Heart left ventricle (tissue), 16 donors: ENCODE measurements around the gene TEX2. TPM values are rescaled to one million over a fixed set of nuclear protein-coding genes. Genes with fewer than 3 reads are reported as not detected.
A peak's percentile ranks its signal among the peaks of the same experiment; 100 is the strongest.

Source experiments
- ATAC-seq, 4 donors: fragments of 200-7000 bp; cut with Tn5 transposase; one replicate each; pipeline ENCODE4 v1.9.1; 2020 to 2022; ENCODE audit warnings: moderate library complexity in 4 of 4, mild to moderate bottlenecking in 3 of 4, moderate number of reproducible peaks in 1 of 4
- DNase-seq, 5 donors: peaks; one replicate each; pipeline ENCODE4 v3.0.0-alpha.2; 2020
- H3K27ac ChIP-seq, 12 donors: fragments of 200-600 bp; sonication (generic) in 4 of 12; one replicate each; pipeline versions ENCODE4 v1.5.0 to v1.8.0; 2016 to 2022; ENCODE audit warnings: mild to moderate bottlenecking in 2 of 12
- H3K27me3 ChIP-seq, 9 donors: fragments of 200-600 bp; sonication (generic) in 2 of 9; one replicate each; pipeline versions ENCODE4 v1.5.1 to v1.8.0; 2016 to 2022; ENCODE audit warnings: mild to moderate bottlenecking in 3 of 9
- H3K36me3 ChIP-seq, 9 donors: fragments of 200-600 bp; sonication (generic) in 2 of 9; one replicate each; pipeline versions ENCODE4 v1.5.0 to v1.8.0; 2018 to 2022; ENCODE audit warnings: mild to moderate bottlenecking in 2 of 9
- H3K4me1 ChIP-seq, 12 donors: fragments of 200-600 bp; sonication (generic) in 4 of 12; one replicate each; pipeline versions ENCODE4 v1.5.0 to v1.8.0; 2016 to 2022; ENCODE audit warnings: mild to moderate bottlenecking in 3 of 12
- H3K4me3 ChIP-seq, 12 donors: fragments of 200-600 bp; sonication (generic) in 4 of 12; one replicate each; pipeline versions ENCODE4 v1.5.0 to v1.8.0; 2017 to 2022; ENCODE audit warnings: mild to moderate bottlenecking in 9 of 12, moderate library complexity in 4 of 12
- H3K9me3 ChIP-seq, 12 donors: fragments of 200-600 bp; sonication (generic) in 4 of 12; one replicate each; pipeline versions ENCODE4 v1.5.0 to v1.8.0; 2016 to 2022; ENCODE audit warnings: mild to moderate bottlenecking in 1 of 12
- POLR2A ChIP-seq, 2 donors: fragments of 450-650 bp; IDR thresholded peaks; one replicate each; pipeline ENCODE4 v1.6.1; 2017; ENCODE audit warnings: antibody characterized with exemption in 2 of 2, mild to moderate bottlenecking in 2 of 2, moderate library complexity in 2 of 2
- WGBS, 4 donors: extraction: QIAGEN DNeasy Blood & Tissue Kit in 2 of 4; methylation state at CpG; one replicate each; pipeline versions ENCODE4 v1.1.5 to v1.1.7; 2013 to 2018; 5-methylcytosine and 5-hydroxymethylcytosine counted together
- intact Hi-C, 10 donors: fragments of 100-400 bp; cut with DNase I; formaldehyde crosslinking; loops; one replicate each; pipeline versions ENCODE4 v1.11.1 to v1.14.2; 2022
- polyA plus RNA-seq, 2 donors: library from polyadenylated mRNA; stranded (reverse); fragments of 200-250 nt; gene quantifications; one replicate each; pipeline ENCODE4 v1.2.3, GENCODE V29; 2013
- total RNA-seq, 9 donors: library from RNA; depleted of rRNA in 2 of 9; stranded (reverse); fragments of >200 nt in 2 of 9; fragmentation: NEBNext Ultra II Directional in 3 of 9; extraction: Animal tissue kit (Norgen Biotek cat#: 25700) in 3 of 9; gene quantifications; one replicate each; pipeline versions ENCODE4 v1.1.0 to v1.2.4, GENCODE V29; 2016 to 2023
- TF ChIP-seq, protein P1 (sequence below), 12 donors: fragments of 200-600 bp; sonication (generic) in 4 of 12; IDR thresholded peaks; one replicate each; pipeline versions ENCODE4 v1.5.0 to v1.8.0; 2018 to 2022; ENCODE audit warnings: antibody characterized with exemption in 12 of 12, mild to moderate bottlenecking in 5 of 12
- donor health status: ischemic (EF 13 %, LVEDD 7.1; RV severe dilation, severe dysfunction).
- donor health status: healthy with polysubstance abuse.
- donor health status: DM: no; HTN: yes; CAD: no.
- donor health status: DM: no; HTN: no; CAD: no.
- donor health status: ischemic (EF 25% LVEDD 6.9; RV normal size, moderate dysfunction).
- donor health status: ischemic (EF 25% LVEDD 5.7; RV mildly dilated, moderate dysfunction).
- donor health status: healthy.
- donor health status: DM: yes; HTN: yes; CAD: no.
- donor health status: ischemic (EF 35%, LVEDD 5.7; RV mildly dilated, moderate dysfunction).
- donor health status: nonischemic (EF 11% LVEDD 7.7; RV severe dilation, severe dysfunction).
- donor health status: DM: yes; HTN: yes; CAD: no.
- donor health status: PGD.
- donor health status: ischemic (EF 29% LVEDD 5.4; RV normal size, mild dysfunction).
- donor health status: nonischemic (EF 23%, LVEDD 6.1; RV moderate dilation, normal function).

TEX2 gene
- total and polyA plus RNA-seq, 11 donors, result 16.8 to 55.8 (median 50.5) TPM

DNA sequence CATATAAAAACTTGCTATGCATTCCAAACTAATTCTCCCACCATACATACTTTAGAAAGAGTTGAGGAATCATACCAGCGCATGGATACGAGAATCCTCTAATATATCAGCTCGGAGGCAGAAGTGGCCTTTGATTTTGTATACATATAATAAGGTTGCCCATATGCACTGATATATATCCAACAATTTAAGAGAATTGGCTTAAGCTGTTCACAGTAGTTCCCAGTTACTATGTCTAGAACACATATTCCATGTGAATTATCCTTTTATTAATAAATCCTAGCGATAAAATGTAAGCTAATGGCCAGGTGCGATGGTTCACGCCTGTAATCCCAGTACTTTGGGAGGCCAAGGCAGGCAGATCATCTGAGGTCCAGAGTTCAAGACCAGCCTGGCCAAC is 113.9 kb downstream of the TEX2 start:
- Histone ChIP-seq H3K4me3 (no peak overlapping the region), H3K36me3 (peaks cover 0 to 48% (median 19%) of the 10 kb centered on the region in 9 donors), H3K4me1 (peaks cover 14 to 73% (median 60%) of the 10 kb centered on the region in 12 donors), H3K27me3 (no peaks in the 10 kb centered on the region), H3K27ac (peak overlapping the region in 9 of 12 donors; percentile 90 to 100 (median 97)), H3K9me3 (no peaks in the 10 kb centered on the region)
- WGBS, 4 donors, result 96 to 98% (median 97%) methylated on average over 6 of the region's 6 CpGs
- TF ChIP-seq POLR2A (IDR thresholded peaks at IDR 0.05), result no peak
- TF ChIP-seq, protein P1, sequence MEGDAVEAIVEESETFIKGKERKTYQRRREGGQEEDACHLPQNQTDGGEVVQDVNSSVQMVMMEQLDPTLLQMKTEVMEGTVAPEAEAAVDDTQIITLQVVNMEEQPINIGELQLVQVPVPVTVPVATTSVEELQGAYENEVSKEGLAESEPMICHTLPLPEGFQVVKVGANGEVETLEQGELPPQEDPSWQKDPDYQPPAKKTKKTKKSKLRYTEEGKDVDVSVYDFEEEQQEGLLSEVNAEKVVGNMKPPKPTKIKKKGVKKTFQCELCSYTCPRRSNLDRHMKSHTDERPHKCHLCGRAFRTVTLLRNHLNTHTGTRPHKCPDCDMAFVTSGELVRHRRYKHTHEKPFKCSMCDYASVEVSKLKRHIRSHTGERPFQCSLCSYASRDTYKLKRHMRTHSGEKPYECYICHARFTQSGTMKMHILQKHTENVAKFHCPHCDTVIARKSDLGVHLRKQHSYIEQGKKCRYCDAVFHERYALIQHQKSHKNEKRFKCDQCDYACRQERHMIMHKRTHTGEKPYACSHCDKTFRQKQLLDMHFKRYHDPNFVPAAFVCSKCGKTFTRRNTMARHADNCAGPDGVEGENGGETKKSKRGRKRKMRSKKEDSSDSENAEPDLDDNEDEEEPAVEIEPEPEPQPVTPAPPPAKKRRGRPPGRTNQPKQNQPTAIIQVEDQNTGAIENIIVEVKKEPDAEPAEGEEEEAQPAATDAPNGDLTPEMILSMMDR (IDR thresholded peaks at IDR 0.05), result no peak
- intact Hi-C loops, result loop anchor here in 7 of 10 donors (2.0 to 5.0 kb wide), 6 partner anchors 68 to 134 kb away; partner anchors contain the start of gene TEX2 (in 6 of the 7)
- no peak for ATAC-seq
- no peak for DNase-seq

DNA sequence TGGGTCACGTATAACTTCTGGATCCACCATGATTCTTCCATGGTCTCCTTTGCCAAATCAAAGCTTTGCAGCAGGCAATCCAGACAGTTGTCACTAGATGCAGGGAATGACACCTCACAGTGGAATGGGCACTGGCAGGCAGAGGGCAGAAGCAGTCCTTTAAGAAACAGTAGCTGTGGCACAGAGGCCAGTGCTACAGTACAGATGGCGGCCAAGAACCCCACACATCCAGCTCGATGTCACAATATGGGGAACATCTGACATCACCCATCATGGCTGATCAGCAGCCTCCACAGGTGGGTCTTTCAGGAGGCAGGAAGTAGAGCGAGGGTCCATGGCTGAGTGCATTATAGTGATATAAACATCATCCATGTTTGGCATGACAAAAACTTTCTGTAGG is 114.4 kb downstream of the TEX2 start:
- no peaks in the 10 kb centered on the region for H3K9me3 ChIP-seq
- peaks cover 0 to 43% (median 19%) of the 10 kb centered on the region in 9 donors for H3K36me3 ChIP-seq
- ATAC-seq (peak in 3 of 4 donors; percentile 18 to 25 (median 18)), DNase-seq (peak in 3 of 5 donors; percentile 40 to 70 (median 55))
- TF ChIP-seq POLR2A (IDR thresholded peaks at IDR 0.05), result no peak
- TF ChIP-seq, protein P1 (IDR thresholded peaks at IDR 0.05), result peak in 11 of 12 donors; percentile 15 to 53 (median 36)
- H3K4me3 ChIP-seq, result no peak overlapping the region
- H3K27me3 ChIP-seq, result no peaks in the 10 kb centered on the region
- H3K27ac ChIP-seq, result peak overlapping the region; percentile 24 to 100 (median 96)
- intact Hi-C loops, result loop anchor here in 9 of 10 donors (1.0 to 5.0 kb wide), 8 partner anchors 69 to 134 kb away; partner anchors contain the start of gene TEX2 (in 6 of the 9)
- peaks cover 12 to 68% (median 56%) of the 10 kb centered on the region in 12 donors for H3K4me1 ChIP-seq
- 56 to 83% (median 69%) methylated on average over 4 of the region's 4 CpGs for WGBS, 4 donors

DNA sequence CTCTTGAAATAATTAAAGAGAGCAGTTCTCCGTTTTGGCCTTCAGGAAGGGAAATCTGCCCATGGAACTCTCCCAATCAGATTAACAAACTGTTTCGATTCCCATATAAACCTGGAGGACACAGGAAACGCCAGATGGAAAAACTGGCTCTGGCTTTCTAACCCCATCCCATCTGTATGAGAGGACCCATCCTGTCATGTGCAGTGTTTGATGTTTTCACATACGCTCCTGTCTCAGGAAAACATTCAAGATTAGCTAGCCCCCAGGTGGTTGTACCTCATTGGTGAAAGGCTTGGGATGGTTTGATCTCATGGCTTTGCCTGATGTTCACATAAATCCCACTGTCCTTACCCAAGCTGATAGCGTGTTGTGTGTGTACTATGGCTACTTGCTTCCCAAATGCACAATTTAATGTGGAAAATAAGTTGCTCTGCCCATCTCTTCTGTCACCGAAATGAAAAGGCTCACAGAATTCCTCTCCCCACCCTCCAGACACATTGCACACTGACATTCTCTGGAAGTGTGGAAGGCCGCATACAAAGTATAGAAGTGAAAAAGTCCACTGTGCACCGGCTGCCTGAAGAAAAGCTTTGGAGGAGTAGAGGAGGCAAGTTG is 114.9 kb downstream of the TEX2 start:
- peak overlapping the region; percentile 28 to 100 (median 96) for H3K27ac ChIP-seq
- H3K4me1 ChIP-seq, result peaks cover 7 to 62% (median 50%) of the 10 kb centered on the region in 12 donors
- peaks cover 0 to 38% (median 17%) of the 10 kb centered on the region in 9 donors for H3K36me3 ChIP-seq
- no peaks in the 10 kb centered on the region for H3K27me3 ChIP-seq
- DNase-seq, result no peak
- peak in 1 of 4 donors; percentile 10 for ATAC-seq
- no peak overlapping the region for H3K4me3 ChIP-seq
- TF ChIP-seq, protein P1 (IDR thresholded peaks at IDR 0.05), result no peak
- no peak for TF ChIP-seq POLR2A (IDR thresholded peaks at IDR 0.05)
- intact Hi-C loops, result loop anchor here in 9 of 10 donors (1.0 to 5.0 kb wide), 8 partner anchors 69 to 135 kb away; partner anchors contain the start of gene TEX2 (in 6 of the 9)
- WGBS, 4 donors, result 43 to 56% (median 51%) methylated on average over 8 of the region's 8 CpGs
- no peaks in the 10 kb centered on the region for H3K9me3 ChIP-seq
